Skeletal muscle satellite cell (primary cell): ENCODE data around the gene NRN1.

Experiments used
- H3K27me3 ChIP-seq: 2 replicates; pipeline ENCODE4 v1.7.0; 2013; ENCODE audit warnings: low read length; ENCODE audit not compliant: control insufficient read depth, insufficient read depth
- H3K36me3 ChIP-seq: 2 replicates; pipeline ENCODE4 v1.7.0; 2013; ENCODE audit warnings: mild to moderate bottlenecking, control low read depth, low read length; ENCODE audit not compliant: insufficient read depth
- H3K4me1 ChIP-seq: 2 replicates; pipeline ENCODE4 v1.7.0; 2013; ENCODE audit warnings: low read length; ENCODE audit not compliant: control insufficient read depth, insufficient read depth
- H3K4me2 ChIP-seq: 2 replicates; pipeline ENCODE4 v1.7.0; 2013; ENCODE audit warnings: mild to moderate bottlenecking, low read length
- H3K4me3 ChIP-seq: 2 replicates; pipeline ENCODE4 v1.7.0; 2013; ENCODE audit warnings: low read length
- H3K9ac ChIP-seq: 2 replicates; pipeline ENCODE4 v1.7.0; 2013; ENCODE audit warnings: mild to moderate bottlenecking, low read depth, low read length, moderate library complexity
- H3K9me3 ChIP-seq: replicated peaks from 2 replicates; pipeline ENCODE4 v1.7.0; 2013; ENCODE audit warnings: mild to moderate bottlenecking, control low read depth, low read length

The NRN1 gene

GRCh38 chr6:5994234-5994998, 12.3 kb downstream of the NRN1 start:
- Histone ChIP-seq H3K9me3 (no peaks in the 10 kb centered on the region), H3K4me1 (peaks cover 13% of the 10 kb centered on the region), H3K36me3 (no peaks in the 10 kb centered on the region), H3K4me2 (no peak overlapping the region), H3K27me3 (peaks cover 39% of the 10 kb centered on the region), H3K4me3 (no peak overlapping the region), H3K9ac (no peak overlapping the region)

- H3K36me3 ChIP-seq, result no peaks in the 10 kb centered on the region
These were observed 14.0 kb downstream of the NRN1 start for GRCh38 chr6:5992551-5993225.

GRCh38 chr6:5990786-5991185, 15.9 kb downstream of the NRN1 start:
- H3K4me3 ChIP-seq, result no peak overlapping the region
- H3K27me3 ChIP-seq, result peaks cover 23% of the 10 kb centered on the region
- no peaks in the 10 kb centered on the region for H3K36me3 ChIP-seq
- no peaks in the 10 kb centered on the region for H3K9me3 ChIP-seq
- H3K4me1 ChIP-seq, result peaks cover 10% of the 10 kb centered on the region
- no peak overlapping the region for H3K4me2 ChIP-seq
- no peak overlapping the region for H3K9ac ChIP-seq

More at GRCh38 chr6:5992551-5993225, 14.0 kb downstream of the NRN1 start:
- Histone ChIP-seq H3K4me3 (no peak overlapping the region), H3K9me3 (no peaks in the 10 kb centered on the region), H3K9ac (no peak overlapping the region), H3K4me2 (no peak overlapping the region), H3K27me3 (peaks cover 26% of the 10 kb centered on the region), H3K4me1 (peaks cover 13% of the 10 kb centered on the region)

GRCh38 chr6:5989141-5989723, 17.5 kb downstream of the NRN1 start:
- Histone ChIP-seq H3K9ac (no peak overlapping the region), H3K4me3 (no peak overlapping the region), H3K4me2 (no peak overlapping the region), H3K36me3 (no peaks in the 10 kb centered on the region), H3K9me3 (no peaks in the 10 kb centered on the region), H3K27me3 (peaks cover 7% of the 10 kb centered on the region), H3K4me1 (peaks cover 10% of the 10 kb centered on the region)

GRCh38 chr6:5986861-5987260, 19.9 kb downstream of the NRN1 start:
- H3K9ac ChIP-seq, result no peak overlapping the region
- no peak overlapping the region for H3K4me2 ChIP-seq
- no peak overlapping the region for H3K4me3 ChIP-seq
- peaks cover 3% of the 10 kb centered on the region for H3K27me3 ChIP-seq
- no peaks in the 10 kb centered on the region for H3K36me3 ChIP-seq
- H3K9me3 ChIP-seq, result no peaks in the 10 kb centered on the region
- peaks cover 10% of the 10 kb centered on the region for H3K4me1 ChIP-seq

- peaks cover 3% of the 10 kb centered on the region for H3K27me3 ChIP-seq
- no peak overlapping the region for H3K9ac ChIP-seq
- no peaks in the 10 kb centered on the region for H3K36me3 ChIP-seq
- H3K9me3 ChIP-seq, result no peaks in the 10 kb centered on the region
- H3K4me2 ChIP-seq, result no peak overlapping the region
- H3K4me3 ChIP-seq, result no peak overlapping the region
- H3K4me1 ChIP-seq, result peaks cover 7% of the 10 kb centered on the region
These were observed 22.3 kb downstream of the NRN1 start for GRCh38 chr6:5984150-5985089.

- Histone ChIP-seq H3K4me3 (no peak overlapping the region), H3K9ac (no peak overlapping the region), H3K4me1 (no peaks in the 10 kb centered on the region)
These were observed 25.3 kb downstream of the NRN1 start for GRCh38 chr6:5981126-5982026.

GRCh38 chr6:5979650-5980420, 26.9 kb downstream of the NRN1 start:
- H3K27me3 ChIP-seq, result peaks cover 3% of the 10 kb centered on the region
- H3K4me2 ChIP-seq, result no peak overlapping the region
- no peaks in the 10 kb centered on the region for H3K36me3 ChIP-seq
- H3K9me3 ChIP-seq, result no peaks in the 10 kb centered on the region
- H3K9ac ChIP-seq, result no peak overlapping the region
- no peaks in the 10 kb centered on the region for H3K4me1 ChIP-seq
- no peak overlapping the region for H3K4me3 ChIP-seq

More at GRCh38 chr6:5981126-5982026, 25.3 kb downstream of the NRN1 start:
- Histone ChIP-seq H3K36me3 (no peaks in the 10 kb centered on the region), H3K4me2 (no peak overlapping the region), H3K27me3 (peaks cover 3% of the 10 kb centered on the region), H3K9me3 (no peaks in the 10 kb centered on the region)

GRCh38 chr6:5976811-5977210, 29.9 kb downstream of the NRN1 start:
- Histone ChIP-seq H3K36me3 (no peaks in the 10 kb centered on the region), H3K4me1 (no peaks in the 10 kb centered on the region), H3K4me2 (no peak overlapping the region), H3K27me3 (no peaks in the 10 kb centered on the region), H3K4me3 (no peak overlapping the region), H3K9me3 (no peaks in the 10 kb centered on the region), H3K9ac (no peak overlapping the region)
